SIG-M5 treated with dmso at 0.1 percent for 504 hours (cell line): ENCODE results near the gene TSPAN2.

Experiments used
- DNase-seq: peaks from one replicate; lab custom pipeline; 2025; ENCODE audit not compliant: unreplicated experiment; lab: John Stamatoyannopoulos, UW

TSPAN2 gene

DNA sequence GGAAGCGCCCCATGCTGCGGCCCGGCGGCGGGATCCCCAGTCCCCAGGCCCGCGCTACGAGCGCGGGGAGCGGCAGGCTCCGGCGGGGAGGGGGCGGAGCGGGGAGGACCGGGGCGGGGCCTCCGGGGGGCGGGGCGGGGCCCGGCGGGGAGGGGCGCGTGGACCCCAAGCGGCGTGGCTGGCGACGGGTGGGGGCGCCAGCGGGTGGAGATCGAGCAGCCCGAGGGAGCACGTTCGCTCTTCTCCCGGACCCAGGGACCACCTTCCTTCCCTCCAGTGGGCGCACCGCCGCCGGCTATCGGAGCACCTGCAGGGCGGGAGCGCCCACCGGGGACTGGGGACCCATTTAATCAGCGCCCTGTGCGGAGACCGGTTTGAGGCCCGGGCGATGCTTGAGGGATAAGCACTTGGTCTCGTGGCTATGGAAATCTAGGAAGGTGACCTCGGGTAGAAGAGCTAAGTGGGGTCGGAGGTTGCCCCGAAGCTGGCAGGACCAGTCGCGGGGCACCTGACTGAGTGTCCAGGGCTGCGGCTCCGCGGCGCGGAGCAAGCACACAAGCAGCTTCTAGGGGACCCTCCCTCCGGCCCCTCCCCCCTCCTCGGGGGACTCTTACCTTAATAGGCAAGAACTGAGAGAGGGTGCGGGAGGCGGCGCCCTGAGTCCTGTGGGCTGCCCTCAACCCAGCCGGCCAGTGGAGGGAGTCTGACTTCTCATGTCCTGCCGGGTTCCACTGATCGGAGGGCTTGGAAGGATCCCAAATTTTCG is at the start of gene TSPAN2:
TSPAN2 (minus strand) TSS at position 84 of the 766 bp plus-strand sequence; CDS start at position 13, 71 bp downstream.
- DNase-seq: no peak

DNA sequence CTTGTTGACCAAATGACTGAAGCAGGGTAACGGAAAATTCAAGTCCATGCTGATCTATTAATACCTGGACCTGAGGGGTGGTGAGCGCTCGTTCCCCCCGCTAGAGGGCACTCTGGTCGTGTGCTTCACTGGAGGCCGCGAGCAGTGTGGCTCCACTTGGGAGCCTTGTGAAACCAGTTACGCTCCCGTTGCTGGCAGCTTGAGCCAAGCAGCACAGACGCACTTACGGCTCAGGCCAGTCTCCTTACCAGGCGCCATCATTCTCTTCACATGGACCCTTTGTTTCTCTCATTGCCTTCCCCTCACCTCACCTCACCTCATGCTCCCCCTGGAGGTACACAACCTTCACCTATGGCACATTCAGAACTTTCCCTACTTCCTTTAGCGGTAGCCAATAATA is 49.7 kb upstream of the TSPAN2 start:
- DNase-seq: peak; percentile 83

DNA sequence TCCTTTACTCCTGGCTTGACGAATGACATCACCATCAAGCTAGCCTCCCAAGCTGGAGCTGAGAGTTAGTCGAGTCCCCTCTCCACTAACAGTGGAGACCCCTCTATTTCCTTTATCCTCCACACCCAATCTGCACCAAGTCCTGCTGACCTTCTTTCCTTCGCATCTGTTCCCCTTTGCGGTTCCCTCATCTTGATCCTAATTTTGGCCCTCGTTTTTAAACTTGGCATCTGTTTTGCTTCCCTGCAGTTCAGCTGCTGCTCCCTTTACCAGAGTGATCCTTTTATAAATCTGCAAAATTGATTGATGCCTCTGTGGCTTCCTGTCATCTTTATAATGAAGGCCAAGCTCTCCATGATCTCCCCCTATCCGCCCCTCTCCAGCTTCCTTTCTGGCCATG is 49.0 kb upstream of the TSPAN2 start:
- DNase-seq: no peak

DNA sequence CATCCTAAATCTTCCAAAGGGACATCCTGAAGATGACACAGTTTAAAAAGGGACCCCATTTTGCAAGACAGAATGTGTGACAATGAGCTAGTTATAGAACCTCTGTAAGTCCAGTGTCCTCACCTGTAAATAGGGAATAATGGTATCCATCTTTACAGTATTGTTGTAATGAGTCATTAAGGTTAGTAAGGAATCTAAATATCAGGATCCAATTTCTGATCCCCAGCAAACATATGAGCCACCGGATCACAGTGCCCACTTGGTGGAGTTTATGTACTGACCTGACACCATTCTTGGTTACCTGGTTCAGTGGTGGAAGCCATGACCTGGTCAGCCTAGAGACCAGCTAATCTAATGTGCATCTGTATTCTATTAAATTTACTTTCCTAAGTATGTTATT is 47.9 kb upstream of the TSPAN2 start:
- DNase-seq: no peak

DNA sequence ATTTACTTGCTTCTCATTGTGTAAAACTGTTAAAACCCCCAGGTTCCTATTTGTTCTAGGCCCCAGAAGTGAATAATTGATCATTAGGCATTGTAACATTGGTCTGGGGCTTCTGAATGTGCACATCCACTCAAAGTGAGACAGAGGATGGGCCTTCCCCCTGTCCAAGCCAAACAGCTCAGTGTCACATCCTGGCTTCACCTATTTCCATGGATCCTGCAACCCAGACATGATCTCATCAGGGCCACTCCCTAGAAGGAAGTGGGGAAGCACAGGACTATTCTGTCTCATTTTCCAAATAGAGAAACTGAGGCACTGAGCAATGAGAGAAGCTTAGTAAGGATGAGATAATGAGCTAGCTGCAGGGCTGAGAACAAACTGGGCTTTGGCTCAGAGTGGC is 47.4 kb upstream of the TSPAN2 start:
- DNase-seq: no peak

DNA sequence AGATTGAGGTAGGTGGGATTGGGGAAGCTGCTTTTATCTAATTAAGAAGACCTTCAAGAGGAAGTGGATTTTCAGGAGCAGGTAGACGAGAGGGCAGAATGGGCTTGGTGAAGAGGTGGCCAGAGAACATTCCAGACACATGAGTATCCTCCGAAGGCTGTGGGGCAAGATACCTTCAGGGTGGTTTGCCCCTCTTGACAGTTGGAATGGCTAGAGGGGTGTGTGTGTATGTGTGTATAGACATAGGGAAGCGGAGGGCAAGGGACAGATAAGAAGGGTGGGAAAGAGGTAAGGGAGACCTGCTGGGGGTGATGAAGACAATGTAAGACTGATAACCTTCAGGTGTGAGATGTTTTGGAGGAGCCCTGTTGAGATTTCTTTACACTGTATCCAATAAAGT is 46.8 kb upstream of the TSPAN2 start:
- DNase-seq: no peak

DNA sequence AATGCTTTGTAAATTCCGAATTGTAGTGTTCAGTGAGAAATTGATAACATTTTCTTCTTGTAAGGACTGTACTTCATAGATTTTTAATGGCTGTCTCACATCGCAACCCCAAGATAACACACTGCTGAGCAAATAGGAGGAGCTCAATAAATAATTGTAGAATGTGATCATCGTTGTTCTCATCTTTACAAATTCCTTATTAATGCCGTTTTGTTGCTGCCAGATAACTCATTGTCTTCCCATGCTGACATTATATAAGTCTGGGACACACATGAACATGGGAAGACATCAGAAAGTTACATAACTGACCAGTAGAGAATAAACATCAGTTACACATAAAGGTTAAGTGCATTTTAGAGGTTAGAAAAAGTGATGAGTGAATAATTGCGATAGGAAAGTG is 46.4 kb upstream of the TSPAN2 start:
- DNase-seq: no peak

DNA sequence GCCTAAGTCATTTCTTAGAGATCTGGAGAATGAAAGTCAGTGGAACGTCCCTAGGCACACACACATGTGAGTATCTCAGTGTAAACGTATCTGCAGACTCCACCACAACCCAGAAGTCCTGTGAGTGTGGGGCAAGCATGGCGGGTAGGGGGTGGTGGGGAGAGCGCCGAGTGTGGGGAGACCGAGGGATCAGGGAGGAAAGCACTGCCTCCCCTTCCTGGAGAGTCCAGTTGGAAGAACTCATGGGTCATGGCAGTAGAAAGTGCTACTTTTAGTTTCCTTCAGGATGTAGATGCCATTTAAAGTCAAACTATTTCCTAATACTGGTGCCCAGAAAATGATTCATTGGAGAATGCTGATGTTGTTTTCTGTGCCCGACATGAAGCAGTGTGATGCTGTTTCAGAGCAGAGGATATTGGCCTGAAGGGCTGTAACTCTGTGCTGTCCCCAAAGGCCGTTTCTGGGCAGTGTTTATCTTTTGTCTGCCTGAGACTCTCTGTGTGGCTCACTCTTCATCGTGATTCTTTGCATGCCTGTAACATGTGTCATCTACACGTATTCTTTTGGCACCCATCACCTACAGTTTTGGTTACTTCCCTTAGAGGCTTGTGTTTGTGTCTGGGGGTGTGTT is 45.7 kb upstream of the TSPAN2 start:
- DNase-seq: no peak

DNA sequence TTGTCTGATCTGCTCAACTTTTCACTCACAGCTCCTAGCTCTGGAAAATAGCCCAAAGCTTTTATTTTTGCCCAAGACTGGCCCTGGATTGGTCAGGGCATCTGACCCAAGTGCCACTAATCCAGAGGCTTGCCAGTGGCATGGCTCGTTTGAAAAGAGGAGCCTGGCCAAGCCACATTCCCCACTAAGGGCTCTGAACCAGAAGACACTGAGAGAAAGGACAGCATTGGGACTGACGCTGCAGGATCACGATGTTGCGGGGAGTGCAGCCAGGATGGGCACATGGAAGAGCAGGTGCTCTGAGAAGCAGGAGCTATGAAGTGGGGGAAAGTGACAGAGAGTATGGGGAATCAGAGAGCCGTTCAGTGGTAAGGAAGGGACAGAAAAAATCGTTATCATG is 44.9 kb upstream of the TSPAN2 start:
- DNase-seq: no peak

DNA sequence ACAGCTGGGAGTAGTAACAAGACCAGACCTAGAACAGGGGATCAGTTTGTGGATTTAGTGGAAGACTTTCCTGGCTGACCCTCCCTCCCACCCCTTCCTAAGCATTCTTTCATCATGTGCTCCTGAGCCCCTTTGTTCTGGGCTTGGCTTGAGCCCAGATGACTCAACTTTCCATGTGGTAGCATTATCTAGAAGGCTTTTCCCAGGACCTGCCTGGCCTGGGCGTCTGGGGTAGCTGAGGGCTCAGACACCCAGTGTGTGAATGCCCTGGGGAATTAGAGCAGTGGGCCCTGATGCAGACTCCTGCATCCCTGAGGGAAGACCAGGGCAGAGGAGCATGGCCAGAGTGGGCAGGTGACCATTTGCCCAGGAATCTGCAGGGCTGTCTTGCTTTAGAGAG is 44.1 kb upstream of the TSPAN2 start:
- no peak for DNase-seq

DNA sequence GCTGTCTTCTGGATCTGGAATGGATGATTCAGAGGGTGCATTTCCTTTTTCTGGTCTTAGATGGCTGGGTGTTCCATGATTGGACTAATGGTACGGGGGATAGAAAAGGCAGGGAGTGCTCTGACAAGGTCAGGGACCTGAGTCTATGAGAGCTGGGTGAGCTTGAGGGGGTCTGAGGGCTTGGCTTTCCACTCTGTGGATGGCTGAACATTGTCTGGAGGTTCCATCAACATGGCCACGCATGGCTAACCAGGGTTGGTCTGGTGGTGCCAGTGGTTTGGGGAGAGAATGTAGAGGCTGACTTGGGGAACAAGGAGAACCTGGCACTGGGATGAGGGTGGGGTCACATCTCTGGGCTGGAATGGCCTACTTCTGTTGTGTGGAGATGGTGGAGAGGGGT is 41.5 kb upstream of the TSPAN2 start:
- no peak for DNase-seq

DNA sequence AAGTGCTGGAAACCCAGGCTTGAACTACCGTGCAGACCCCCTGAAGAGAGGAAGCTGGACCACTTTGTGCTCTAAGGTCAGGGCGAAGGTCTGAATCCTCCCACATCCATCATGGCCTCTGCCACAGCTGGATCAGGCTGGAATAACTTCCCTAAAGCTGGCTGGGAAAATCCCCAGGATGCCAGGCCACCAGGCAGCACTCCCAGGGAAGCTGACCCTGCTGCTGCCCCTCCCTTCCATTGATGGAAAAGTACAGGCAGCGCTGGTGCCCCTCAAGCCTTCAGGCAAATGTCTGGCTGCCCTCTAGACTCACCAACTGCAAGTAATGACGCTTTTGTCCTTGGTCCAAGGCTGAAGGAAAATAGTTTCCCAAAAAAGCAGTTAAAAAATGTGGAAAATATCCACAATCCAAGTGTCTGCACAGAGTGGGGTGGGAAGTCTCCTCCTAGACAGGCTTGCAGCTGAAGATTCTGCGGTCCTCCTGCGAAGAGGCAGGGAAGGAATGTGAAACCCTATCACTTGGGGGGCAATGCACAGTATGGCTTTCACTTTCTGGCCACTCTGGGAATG is 39.9 kb upstream of the TSPAN2 start:
- DNase-seq: no peak

DNA sequence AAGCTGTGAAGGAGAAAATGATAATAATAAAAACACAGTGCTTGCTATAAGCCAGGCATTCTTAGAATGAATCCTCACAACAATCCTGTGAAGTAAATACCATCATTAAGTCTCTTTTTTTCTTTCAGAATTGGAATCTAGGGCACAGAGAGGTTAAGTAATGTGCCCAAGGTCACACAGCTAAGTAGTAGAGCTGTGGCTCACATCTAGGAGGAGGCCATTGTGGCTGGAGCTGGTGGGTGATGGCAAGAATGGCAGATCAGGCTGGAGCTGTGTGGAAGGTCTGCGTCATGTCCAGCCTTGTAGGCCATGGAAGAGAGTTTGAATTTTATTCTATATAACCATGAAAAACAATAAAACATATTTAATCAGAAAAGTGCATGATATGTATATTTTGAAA is 38.2 kb upstream of the TSPAN2 start:
- DNase-seq: no peak

DNA sequence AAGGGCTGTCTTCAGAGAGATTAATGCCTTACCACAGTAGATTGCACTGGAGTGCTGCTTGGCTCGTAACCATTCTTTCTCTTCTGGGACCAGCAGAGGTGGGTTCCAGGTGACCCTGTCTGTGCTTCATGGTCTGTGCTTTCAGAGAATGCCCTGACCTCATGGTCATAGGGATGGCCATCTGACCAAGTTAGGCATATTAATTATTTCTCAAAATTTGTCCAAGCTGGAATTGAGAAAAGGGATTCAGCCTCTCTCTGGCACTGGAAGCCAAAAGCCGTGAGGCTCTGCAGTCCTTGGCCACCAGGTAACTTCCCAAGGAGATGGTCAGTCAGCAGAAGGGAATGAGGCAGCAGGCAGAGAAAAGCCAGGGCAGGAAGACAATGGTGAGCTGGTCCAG is 37.2 kb upstream of the TSPAN2 start:
- DNase-seq: no peak

DNA sequence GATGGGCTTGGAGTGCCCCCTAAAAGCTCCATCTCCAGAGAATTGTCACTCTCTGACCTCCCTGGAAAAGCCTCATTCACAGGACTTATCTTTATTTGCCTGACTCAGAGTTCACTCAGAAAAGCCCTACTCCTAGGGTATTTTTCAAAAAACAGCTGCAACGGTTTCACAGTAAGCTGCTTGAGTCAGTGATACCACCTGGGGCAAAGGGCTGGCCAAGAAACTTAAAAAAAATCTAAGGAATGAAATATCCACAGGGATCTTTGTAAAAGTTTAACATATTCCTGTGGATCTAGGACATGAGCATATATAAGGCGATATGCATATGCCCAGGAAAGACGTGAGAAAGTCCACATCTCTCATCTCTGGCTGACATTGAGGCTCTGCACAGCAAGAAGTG is 33.8 kb upstream of the TSPAN2 start:
- DNase-seq: no peak

DNA sequence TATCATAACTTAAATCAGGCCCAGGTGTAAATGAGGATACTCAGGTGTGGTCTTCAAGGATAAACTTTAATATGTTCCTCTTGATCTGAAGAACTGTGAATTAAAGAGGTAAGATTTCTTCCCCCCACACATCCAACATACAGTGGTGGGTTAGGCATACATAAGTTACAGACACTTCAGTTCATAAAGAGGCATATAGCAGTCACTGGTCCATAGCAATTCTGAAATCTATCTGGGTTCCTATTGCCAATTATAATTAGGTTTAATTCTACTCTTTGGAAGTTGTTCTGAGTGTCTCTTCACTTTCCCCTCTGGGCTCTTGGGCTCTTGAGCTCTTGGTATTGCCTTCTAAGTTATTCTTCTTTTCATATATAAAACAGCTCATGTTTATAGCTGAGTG is 32.5 kb upstream of the TSPAN2 start:
- DNase-seq: no peak

DNA sequence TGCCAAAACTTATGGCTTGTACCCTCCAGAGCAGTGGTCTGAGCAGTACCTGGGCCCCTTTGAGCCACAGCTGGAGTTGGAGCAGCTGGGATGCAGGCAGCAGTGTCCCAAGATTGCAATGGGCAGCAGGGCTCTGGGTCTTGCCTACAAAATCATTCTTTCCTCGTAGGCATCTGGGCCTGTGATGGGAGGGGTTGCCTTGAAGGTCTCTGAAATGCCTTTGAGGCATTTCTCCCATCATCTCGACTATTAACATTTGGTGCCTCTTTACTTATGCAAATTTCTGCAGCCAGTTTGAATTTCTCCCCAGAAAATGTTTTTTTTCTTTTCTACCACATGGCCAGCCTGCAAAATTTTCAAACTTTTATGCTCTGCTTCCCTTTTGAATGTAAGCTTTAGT is 31.0 kb upstream of the TSPAN2 start:
- no peak for DNase-seq

DNA sequence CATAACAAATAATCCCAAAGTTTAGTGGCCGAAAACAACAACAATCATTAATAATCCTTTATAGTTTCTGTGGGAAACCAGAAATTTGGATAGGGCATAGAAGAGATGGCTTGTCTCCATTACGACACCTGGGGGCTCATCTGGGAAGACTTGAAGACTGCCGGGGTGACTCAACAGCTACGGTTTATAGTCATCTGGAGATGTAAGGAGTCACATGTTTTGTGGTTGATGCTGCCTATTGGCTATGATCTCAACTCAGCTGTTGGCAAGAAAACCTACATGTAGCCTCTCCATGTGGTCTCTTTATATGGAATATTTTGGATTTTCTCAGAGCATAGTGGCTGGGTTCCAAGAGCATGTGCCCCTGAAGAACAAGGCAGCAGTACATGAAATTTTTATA is 29.3 kb upstream of the TSPAN2 start:
- no peak for DNase-seq

DNA sequence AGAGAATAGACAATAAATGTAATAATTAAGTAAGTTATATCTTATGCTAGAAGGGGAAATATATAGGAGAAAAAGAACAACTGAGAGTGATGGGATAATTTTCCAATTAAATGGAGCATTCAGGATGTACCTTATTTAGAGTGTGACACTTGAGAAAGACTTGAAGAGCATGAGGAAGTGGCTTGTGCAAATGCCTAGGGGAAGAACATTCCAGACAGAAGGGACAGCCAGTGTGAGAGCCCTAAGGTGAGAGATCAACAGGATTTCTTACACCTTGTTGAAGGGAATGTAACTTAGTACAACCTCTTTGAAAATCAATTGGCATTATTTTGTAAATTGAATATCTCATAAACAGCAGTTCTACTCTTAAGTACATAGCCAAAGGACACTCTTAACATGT is 28.8 kb upstream of the TSPAN2 start:
- DNase-seq: peak; percentile 14

DNA sequence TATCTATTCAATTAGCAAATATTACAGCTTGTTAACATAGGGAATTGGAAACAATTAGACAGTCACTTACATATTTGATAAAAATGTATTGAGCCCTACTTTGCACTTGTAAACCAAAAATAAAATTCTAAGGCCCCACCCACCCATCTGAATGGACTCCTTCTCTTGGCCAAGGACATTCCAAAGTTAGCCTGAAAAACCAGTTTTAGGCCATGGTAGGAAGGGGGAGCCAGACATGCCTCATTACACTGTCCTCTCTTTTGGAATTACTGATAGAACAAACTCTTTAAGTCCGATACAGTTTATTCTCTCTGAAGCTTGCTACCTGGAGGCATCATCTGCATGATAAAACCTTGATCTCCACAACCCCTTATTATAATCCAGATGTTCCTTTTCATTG is 28.0 kb upstream of the TSPAN2 start:
- peak; percentile 37 for DNase-seq

DNA sequence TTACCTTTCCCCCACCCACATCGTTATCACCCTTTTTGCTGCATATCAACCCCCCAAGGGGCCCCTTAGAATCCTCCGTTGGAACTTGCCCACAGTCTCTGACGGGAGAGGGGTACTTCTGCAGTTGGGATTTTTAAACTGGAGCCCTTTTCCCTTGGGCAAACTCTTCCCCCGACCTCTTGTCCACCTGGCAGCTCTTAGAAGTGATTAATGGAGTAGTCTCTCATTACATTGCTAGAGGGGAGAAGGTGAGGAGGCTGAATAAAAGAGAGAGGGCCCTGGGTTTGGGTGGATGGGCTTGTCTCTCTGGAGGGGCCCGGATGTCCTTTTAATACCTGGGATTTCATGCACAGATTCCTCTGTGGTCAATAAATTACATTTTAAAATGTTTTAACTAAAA is 27.2 kb upstream of the TSPAN2 start:
- DNase-seq: no peak

DNA sequence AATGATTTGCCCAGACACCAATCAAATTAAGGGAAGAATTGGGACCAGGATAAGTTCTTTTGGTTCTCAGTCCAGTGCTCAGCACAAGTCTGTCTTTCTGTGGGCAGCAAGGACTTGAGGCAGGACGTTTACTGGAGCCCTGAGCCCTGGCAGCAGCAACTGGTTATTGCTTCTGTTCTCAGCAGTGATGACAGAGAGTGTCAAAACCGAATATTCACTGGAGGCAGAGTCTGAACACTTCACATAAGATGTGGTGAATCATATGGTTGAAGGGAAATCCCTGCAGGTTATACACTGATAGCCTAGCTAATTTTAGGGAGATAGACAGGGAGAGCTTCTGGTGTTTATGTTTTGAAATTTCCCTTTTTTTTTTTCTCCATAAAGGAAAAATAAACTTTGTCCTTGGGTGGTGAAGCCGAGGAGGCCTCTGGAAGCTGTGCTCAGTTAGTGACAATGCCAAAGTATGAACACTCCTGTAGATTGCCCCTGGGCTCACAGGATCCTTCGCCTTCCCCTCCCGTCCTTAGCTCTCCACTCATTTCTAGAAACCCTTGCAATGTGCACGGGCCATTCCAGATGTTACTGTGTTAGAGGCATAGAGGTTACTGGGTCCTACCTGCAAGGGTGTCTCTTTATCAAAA is 26.3 kb upstream of the TSPAN2 start:
- DNase-seq: no peak
